Activated B cell treated with CpG ODN at 0.5 μM for 24 hours (primary cell): ENCODE data around the gene HID1. TPM values are rescaled to one million over a fixed set of nuclear protein-coding genes. Genes with fewer than 3 reads are reported as not detected.
"Not testable (repeated sequence)": the region's sequence is repeated elsewhere in the genome, so short reads cannot be mapped to it uniquely, and the experiment has no call there.

Source experiments
- ATAC-seq: fragments of 200-7000 bp; cut with Tn5 transposase; one replicate; pipeline ENCODE4 v1.10.0; 2021; ENCODE audit warnings: low read depth, mild to moderate bottlenecking, moderate library complexity
- CTCF ChIA-PET: fragments of 350-600 bp; sonication (Branson Sonifier 250); formaldehyde crosslinking; loops from one replicate; lab custom pipeline; 2021; ENCODE audit warnings: antibody characterized with exemption; lab: Charles Lee
- POLR2A ChIA-PET: fragments of 350-600 bp; sonication (Branson Sonifier 250); formaldehyde crosslinking; loops from one replicate; lab custom pipeline; 2021; ENCODE audit warnings: antibody characterized with exemption; lab: Charles Lee
- DNase-seq: peaks from one replicate; pipeline ENCODE4 v3.0.0; 2022
- H3K27ac Mint-ChIP-seq: one replicate; pipeline ENCODE4 v1.8.0; 2020; ENCODE audit warnings: mixed read lengths
- H3K27me3 Mint-ChIP-seq: one replicate; pipeline ENCODE4 v1.8.0; 2021; ENCODE audit warnings: mixed read lengths
- H3K36me3 Mint-ChIP-seq: one replicate; pipeline ENCODE4 v1.8.0; 2021; ENCODE audit warnings: low read depth, mixed read lengths
- H3K4me1 Mint-ChIP-seq: one replicate; pipeline ENCODE4 v1.8.0; 2021; ENCODE audit warnings: mixed read lengths
- H3K4me3 Mint-ChIP-seq: one replicate; pipeline ENCODE4 v1.8.0; 2020; ENCODE audit warnings: mild to moderate bottlenecking, mixed read lengths
- H3K9me3 Mint-ChIP-seq: one replicate; pipeline ENCODE4 v1.8.0; 2020; ENCODE audit warnings: mixed read lengths
- intact Hi-C: fragments of 100-400 bp; cut with micrococcal nuclease; formaldehyde crosslinking; loops from one replicate; pipeline ENCODE4 v1.15.1; 2024
- total RNA-seq: library from RNA; stranded (reverse); gene quantifications from 2 replicates; pipeline ENCODE4 v1.2.3, GENCODE V29; 2022
- TF ChIP-seq, protein P1 (sequence below): fragments of 200-600 bp; IDR thresholded peaks from one replicate; pipeline ENCODE4 v1.8.0; 2022; ENCODE audit warnings: antibody characterized with exemption, mild to moderate bottlenecking

HID1 gene
- total RNA-seq, 1 donor from 2014 or later: 2.1 TPM

DNA sequence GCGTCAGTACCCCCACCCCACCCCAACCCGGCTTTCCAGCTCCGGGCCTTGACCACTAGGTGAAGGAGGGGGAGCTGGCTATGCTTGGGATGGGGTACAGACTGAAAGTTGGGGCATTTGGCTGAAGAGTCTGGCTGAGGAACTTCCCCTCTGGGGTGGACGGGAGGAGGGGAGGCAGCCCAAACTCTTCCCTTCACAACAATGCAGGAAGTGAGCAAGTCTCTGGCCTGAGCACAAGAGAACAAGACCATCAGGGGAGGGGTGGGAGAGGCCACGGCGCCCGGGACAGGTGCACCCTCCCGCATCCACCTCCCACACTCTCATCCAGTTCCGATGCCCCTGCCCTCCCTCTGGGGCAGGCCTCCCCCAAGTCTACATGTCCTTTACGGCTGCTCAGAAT lies 55.1 kb downstream of the HID1 start:
- intact Hi-C loops: no loop called here
- no peak for ATAC-seq
- POLR2A ChIA-PET: no interaction called here
- no peak for DNase-seq
- Mint-ChIP-seq H3K36me3 (no peaks in the 10 kb centered on the region), H3K9me3 (peaks cover 4% of the 10 kb centered on the region), H3K4me3 (no peak overlapping the region), H3K27ac (no peak overlapping the region), H3K4me1 (peaks cover under 1% of the 10 kb centered on the region), H3K27me3 (peaks cover 42% of the 10 kb centered on the region)
- TF ChIP-seq, protein P1, sequence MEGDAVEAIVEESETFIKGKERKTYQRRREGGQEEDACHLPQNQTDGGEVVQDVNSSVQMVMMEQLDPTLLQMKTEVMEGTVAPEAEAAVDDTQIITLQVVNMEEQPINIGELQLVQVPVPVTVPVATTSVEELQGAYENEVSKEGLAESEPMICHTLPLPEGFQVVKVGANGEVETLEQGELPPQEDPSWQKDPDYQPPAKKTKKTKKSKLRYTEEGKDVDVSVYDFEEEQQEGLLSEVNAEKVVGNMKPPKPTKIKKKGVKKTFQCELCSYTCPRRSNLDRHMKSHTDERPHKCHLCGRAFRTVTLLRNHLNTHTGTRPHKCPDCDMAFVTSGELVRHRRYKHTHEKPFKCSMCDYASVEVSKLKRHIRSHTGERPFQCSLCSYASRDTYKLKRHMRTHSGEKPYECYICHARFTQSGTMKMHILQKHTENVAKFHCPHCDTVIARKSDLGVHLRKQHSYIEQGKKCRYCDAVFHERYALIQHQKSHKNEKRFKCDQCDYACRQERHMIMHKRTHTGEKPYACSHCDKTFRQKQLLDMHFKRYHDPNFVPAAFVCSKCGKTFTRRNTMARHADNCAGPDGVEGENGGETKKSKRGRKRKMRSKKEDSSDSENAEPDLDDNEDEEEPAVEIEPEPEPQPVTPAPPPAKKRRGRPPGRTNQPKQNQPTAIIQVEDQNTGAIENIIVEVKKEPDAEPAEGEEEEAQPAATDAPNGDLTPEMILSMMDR: no peak
- CTCF ChIA-PET: no interaction called here

DNA sequence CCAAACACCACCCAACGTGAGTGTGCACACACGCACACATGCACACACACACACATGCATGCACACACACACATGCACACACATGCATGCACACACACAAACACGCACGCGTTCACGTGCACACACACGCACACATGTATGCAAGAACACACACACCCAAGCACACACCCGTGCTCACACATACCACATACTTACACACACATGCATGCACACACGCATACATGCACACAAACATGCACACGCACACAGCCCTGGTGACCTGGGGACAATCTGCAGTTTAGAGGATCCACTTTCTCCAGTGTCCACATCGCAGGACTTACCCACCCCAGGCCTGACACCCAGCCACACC lies 55.7 kb downstream of the HID1 start:
- TF ChIP-seq, protein P1: no peak
- ATAC-seq: no peak
- POLR2A ChIA-PET: no interaction called here

DNA sequence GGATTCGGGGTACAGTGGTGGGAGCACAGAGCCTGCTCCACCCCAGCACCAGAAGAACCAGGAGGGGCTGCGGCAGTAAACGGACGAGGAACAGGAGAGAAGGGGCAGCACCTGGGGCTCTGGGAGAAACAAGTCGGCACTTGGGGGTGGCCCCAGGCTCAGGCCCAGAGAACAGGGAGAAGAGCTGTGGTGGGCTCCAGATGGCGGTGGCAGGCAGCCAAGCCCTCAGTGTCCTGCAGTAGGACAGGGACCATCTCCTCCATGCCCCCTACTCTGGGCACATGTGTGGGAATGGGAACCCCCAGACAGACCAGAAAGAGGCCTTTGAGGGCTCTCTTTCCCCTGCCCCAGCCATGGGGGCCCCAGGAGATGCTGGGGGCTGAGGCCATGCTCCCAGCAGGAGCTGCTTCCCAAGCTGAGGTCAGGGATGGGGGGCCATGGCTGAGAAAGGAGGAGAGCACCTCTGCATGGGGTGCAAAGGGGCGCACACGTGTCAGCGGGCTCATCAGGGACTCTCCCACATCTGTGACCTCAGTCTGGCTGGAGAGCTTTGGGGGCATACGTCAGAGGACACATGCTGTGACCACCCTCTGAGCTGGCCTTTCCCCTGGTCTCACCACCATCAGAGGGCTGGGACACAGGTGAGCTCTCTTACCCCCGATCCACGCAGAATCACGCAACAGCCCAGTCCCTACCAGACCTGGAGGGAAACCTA lies 56.3 kb downstream of the HID1 start:
- intact Hi-C loops: no loop called here
- CTCF ChIA-PET: no interaction called here
- H3K36me3 Mint-ChIP-seq: no peaks in the 10 kb centered on the region
- TF ChIP-seq, protein P1: no peak
- no peaks in the 10 kb centered on the region for H3K4me1 Mint-ChIP-seq
- peaks cover 35% of the 10 kb centered on the region for H3K27me3 Mint-ChIP-seq
- peaks cover 4% of the 10 kb centered on the region for H3K9me3 Mint-ChIP-seq
- ATAC-seq (no peak), DNase-seq (no peak)
- H3K4me3 Mint-ChIP-seq: no peak overlapping the region
- H3K27ac Mint-ChIP-seq: no peak overlapping the region
- POLR2A ChIA-PET: no interaction called here

More for the DNA sequence above, 55.7 kb downstream of the HID1 start:
- Mint-ChIP-seq H3K36me3 (no peaks in the 10 kb centered on the region), H3K27me3 (peaks cover 40% of the 10 kb centered on the region), H3K27ac (no peak overlapping the region), H3K4me3 (no peak overlapping the region), H3K9me3 (peaks cover 4% of the 10 kb centered on the region), H3K4me1 (no peaks in the 10 kb centered on the region)
- intact Hi-C loops: no loop called here
- no peak for DNase-seq
- CTCF ChIA-PET: no interaction called here

DNA sequence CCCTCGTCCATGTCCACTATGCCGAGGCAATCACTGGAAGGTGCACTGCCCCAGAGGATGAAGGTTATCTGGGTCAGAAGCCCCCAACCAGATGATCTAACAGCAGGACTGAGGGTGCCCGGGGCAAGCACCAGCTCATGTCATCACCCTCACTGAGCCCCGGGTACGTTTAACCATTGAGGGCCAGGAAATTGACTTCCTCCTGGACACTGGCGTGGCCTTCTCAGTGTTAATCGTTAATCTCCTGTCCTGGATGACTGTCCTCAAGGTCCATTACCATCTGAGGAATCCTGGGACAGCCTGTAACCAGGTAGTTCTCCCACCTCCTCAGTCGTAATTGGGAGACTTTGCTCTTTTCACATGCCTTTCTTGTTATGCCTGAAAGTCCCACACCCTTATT lies 61.1 kb downstream of the HID1 start:
- H3K4me3 Mint-ChIP-seq, intact Hi-C loops, H3K27ac Mint-ChIP-seq, ATAC-seq, H3K9me3 Mint-ChIP-seq, H3K36me3 Mint-ChIP-seq, H3K4me1 Mint-ChIP-seq, CTCF ChIA-PET, DNase-seq, POLR2A ChIA-PET: not testable (repeated sequence)
- peaks cover 14% of the 10 kb centered on the region for H3K27me3 Mint-ChIP-seq

DNA sequence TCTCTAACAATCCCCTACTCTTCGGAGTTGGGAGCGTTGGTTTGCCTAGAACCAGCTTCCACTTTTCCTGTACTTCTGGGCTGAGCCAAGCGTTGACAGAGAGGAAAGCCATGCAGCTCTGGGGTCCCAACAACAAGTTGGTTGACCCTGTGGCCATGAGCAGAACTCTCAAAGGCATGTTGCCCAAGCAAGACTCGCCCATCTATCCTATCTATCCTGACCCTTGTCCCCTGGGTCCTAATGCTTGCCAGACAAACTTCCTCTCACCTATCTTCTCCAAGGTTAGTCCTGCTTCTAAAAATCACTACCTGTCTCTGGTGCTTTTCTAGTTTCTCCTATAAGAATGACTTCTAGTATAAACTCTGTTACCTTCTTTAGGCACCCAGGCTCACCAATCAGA lies 63.5 kb downstream of the HID1 start:
- H3K27me3 Mint-ChIP-seq: peaks cover 18% of the 10 kb centered on the region
- CTCF ChIA-PET, ATAC-seq, H3K9me3 Mint-ChIP-seq, H3K4me1 Mint-ChIP-seq, H3K27ac Mint-ChIP-seq, intact Hi-C loops, POLR2A ChIA-PET, H3K4me3 Mint-ChIP-seq, H3K36me3 Mint-ChIP-seq, DNase-seq: not testable (repeated sequence)

DNA sequence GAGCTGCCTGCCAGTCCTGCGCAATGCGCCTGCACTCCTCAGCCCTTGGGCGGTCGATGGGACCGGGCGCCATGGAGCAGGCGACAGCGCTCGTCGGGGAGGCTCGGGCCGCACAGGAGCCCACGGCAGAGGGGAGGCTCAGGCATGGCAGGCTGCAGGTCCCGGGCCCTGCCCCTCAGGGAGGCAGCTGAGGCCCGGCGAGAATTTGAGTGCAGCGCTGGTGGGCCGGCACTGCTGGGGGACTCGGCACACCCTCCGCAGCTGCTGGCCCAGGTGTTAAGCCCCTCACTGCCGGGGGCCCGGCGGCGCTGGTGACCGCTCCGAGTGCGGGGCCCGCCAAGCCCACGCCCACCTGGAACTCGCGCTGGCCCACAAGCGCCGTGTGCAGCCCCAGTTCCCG lies 65.5 kb downstream of the HID1 start:
- no peak overlapping the region for H3K4me3 Mint-ChIP-seq
- no peaks in the 10 kb centered on the region for H3K4me1 Mint-ChIP-seq
- TF ChIP-seq, protein P1: no peak
- intact Hi-C loops: no loop called here
- no peaks in the 10 kb centered on the region for H3K9me3 Mint-ChIP-seq
- DNase-seq (no peak), ATAC-seq (no peak)
- H3K27me3 Mint-ChIP-seq: peaks cover 26% of the 10 kb centered on the region
- CTCF ChIA-PET: interaction anchor here (0.6 kb wide), 1 partner anchor 626 kb away, joined by 4 read pairs; no protein-coding TSS in a partner anchor
- POLR2A ChIA-PET: no interaction called here
- H3K27ac Mint-ChIP-seq: no peak overlapping the region
- H3K36me3 Mint-ChIP-seq: no peaks in the 10 kb centered on the region

DNA sequence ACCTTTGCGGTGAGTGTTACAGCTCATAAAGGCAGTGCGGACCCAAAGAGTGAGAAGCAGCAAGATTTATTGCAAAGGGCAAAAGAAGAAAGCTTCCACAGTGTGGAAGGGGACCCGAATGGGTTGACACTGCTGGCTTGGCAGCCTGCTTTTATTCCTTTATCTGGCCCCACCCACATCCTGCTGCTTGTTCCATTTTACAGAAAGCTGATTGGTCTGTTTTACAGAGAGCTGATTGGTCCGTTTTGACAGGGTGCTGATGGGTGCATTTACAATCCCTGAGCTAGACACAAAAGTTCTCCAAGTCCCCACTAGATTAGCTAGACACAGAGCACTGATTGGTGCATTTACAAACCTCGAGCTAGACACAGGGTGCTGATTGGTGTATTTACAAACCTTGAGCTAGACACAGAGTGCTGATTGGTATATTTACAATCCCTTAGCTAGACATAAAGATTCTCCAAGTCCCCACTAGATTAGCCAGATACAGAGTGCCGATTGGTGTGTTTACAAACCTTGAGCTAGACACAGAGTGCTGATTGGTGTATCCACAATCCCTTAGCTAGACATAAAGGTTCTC lies 66.3 kb downstream of the HID1 start:
- ATAC-seq, DNase-seq, H3K9me3 Mint-ChIP-seq, H3K36me3 Mint-ChIP-seq, H3K27ac Mint-ChIP-seq, H3K4me1 Mint-ChIP-seq, intact Hi-C loops, POLR2A ChIA-PET, H3K4me3 Mint-ChIP-seq: not testable (repeated sequence)
- H3K27me3 Mint-ChIP-seq: peaks cover 32% of the 10 kb centered on the region
- CTCF ChIA-PET: interaction anchor here (0.6 kb wide), 1 partner anchor 626 kb away, joined by 4 read pairs; no protein-coding TSS in a partner anchor
